ENCODE results near the gene STAP2.

STAP2 gene

DNA sequence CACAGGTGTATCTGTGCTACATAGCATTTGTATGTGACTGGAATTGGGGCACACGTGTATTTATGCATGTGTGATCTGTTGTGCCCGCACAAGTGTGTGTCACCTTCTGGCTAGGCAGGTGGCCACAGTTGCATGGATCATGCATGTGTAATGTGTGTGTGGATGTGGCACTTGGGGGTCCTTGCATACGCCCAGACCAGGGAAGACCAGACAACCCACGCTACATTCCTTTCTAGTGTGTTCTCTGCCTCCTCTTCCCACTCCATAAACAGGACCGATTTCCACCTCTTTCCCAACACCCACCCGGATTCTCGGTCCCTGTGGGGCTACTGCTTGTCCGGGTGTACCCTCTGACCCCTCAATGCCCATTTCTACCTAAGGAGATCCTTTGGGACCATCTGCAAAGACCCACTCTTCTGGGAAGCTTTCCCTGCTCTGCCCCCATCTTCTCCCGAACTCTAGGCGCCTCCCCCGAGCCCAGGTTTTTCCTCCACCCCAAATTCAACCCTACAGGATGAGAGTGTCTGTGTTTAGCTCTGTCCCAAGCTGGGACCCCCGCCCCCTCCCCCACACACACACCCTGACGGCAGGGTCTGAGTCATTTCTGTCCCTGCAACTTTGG, 12.3 kb downstream of the STAP2 start:
- no peak for DNase-seq

DNA sequence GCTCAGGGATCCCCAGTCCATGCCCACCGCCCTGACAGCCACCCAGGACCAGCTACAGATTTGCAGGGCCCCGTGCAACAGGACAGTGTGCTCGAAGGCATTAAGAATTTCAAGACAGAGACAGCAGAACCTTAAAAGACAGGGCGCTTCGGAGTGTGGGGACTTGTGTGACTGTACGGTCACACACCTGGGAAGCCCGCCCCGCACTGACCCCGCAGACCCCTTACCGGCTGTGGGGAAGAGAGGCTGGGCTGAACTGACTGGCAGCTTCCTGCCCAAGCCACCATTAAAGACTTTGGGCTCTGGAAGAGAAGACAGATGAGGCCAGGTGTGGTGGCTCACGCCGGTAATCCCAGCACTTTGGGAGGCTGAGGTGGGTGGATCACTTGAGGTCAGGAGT, 14.4 kb downstream of the STAP2 start:
- DNase-seq: no peak

DNA sequence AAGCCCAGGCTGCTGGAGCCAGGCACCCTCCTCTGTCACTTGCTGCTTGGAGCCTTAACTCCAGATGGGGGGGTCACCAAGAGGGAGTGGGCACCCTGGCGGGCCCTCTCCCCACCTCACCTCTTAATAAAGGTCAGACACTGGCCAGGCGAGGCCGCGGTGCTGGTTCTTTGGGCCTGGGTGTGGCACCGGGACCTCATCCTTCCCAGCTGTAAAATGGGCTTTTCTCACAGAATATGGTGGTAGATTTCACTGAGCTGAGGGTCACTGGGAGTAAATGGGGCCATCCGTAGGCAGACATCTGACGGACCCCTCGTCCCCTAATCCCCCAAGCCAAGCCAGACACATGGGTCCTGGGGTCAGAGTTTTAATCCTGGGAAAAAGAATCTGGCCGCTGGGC, 14.9 kb downstream of the STAP2 start:
- DNase-seq: no peak

DNA sequence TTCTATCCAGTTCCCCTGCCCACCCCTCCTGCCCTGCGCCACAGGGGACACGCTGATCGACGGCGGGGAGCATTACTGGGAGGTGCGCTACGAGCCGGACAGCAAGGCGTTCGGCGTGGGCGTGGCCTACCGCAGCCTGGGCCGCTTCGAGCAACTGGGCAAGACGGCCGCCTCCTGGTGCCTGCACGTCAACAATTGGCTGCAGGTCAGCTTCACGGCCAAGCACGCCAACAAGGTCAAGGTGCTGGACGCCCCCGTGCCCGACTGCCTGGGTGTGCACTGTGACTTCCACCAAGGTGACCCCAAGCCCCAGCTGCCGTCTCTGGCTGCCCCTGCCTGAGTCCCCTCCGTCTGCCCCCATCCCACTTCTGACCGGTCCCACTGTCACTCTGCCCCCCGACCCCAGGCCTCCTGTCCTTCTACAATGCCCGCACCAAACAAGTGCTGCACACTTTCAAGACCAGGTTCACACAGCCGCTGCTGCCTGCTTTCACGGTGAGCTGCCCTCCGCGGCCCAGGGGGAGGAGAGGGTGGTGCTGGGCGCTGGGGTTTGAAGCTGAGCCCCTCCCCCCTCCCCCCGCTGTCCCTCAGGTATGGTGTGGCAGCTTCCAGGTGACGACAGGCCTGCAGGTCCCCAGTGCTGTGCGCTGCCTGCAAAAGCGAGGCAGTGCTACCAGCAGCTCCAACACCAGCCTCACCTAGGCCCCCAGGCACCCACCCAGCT, 15.5 kb downstream of the STAP2 start:
- DNase-seq: no peak

DNA sequence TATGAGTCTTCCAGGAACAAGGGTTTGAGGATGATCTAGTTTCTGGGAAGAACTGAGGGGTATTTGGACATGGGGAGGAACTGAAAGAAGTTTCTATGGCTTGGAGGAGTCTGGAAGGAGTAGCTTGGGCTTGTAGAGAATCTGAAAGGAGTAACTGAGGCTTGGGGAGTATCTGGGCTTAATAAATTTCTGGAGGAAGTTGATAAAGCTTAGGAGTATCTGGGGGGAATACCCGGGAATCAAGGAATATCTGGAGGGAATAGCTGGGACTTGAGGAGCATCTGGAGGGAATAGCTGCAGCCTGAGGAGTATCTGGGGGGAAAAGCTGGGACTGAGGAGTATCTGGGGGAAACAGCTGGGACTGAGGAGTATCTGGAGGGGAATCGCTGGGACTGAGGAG, 18.2 kb downstream of the STAP2 start:
- DNase-seq: no peak

DNA sequence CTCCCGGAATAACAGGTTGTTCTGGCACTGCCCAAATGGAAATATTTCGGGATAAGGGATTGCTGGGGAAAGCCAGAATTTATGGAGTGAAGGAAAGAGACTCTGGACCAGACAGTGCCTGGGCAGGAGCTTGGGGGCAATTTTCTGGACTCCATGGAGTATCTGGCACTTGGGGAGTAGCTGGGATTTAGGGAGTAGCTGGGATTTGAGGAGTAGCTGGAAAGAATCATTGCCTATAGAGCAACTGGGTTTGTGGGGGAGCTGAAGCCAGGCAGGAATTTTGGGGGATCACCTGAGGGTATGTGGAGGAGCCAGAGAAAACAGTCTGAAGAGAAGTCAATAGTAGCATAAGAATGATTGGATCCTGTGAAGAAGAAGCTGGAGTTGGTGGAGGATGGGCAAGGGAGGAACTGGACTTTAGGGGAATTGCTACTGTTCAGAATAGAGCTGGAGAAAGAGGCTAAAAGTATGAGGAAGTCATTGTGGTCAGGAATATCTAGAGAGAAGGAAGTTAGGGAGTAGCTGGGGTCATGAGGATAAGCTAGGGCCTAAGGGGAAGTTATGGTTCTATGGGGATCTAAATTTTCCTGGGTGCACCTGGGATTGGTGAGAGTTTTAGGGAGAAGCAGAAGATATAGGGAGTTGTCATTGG, 19.4 kb downstream of the STAP2 start:
- DNase-seq: no peak

DNA sequence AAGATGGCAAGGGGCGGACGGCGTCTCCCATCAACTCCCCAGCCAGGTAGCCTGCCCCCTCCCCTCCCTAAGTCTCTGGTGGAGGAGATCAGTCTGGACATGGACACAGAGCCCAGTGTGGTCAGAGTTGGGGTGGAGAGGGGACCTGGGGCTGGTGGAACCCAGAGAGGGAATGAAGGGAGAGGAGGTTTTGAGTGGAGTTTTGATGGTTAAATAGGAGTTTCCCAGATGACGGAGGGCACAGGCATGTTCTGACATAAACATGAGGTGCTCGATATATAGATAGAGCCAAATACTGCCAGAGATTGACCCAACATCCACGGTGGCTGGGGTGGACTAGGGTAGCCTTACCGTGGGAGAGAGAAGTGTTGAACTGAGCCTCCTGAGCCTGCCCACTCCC, 20.2 kb downstream of the STAP2 start:
- DNase-seq: no peak

DNA sequence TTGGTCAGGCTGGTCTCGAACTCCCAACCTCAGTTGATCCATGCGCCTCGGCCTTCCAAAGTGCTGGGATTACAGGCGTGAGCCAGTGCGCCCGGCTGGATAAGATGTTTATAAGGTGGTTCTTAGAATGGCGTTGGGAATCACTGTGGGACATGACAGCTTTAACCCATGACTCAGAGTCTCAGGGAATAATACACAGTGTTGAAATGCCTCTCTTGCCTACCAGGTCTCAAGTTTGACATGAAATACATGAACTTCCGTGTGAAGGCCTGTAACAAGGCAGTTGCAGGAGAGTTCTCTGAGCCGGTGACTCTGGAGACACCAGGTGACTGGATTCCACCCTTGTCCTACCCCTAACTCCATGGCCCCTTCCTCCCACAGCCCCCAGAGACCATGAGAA, 21.7 kb downstream of the STAP2 start:
- DNase-seq: no peak

DNA sequence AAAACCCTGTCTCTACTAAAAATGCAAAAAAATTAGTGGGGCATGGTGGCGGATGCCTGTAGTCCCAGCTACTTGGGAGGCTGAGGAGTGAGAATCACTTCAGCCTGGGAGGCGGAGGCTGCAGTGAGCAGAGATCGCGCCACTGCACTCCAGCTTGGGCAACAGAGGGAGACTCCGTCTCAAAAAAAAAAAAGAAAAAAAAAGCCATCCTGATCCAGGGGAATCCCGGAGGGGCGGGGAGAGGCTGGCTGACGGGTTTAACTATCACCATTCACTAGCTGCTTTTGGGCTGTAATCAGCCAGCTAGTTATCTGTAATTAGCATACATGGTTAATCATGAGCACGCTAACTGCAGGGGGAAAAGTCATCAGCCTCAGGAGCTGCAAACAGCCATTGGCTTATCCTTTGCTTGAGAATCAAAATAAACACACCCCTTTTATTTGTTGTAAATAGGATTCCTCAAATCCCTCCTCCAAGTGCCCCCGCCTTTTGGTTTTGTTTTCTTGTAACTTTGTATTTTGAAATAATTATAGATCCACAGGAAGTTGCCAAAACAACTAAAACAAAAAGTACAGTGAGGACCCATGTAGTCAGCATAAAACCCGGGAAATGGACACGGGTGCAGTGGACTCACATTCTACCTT, 24.7 kb downstream of the STAP2 start:
- no peak for DNase-seq

DNA sequence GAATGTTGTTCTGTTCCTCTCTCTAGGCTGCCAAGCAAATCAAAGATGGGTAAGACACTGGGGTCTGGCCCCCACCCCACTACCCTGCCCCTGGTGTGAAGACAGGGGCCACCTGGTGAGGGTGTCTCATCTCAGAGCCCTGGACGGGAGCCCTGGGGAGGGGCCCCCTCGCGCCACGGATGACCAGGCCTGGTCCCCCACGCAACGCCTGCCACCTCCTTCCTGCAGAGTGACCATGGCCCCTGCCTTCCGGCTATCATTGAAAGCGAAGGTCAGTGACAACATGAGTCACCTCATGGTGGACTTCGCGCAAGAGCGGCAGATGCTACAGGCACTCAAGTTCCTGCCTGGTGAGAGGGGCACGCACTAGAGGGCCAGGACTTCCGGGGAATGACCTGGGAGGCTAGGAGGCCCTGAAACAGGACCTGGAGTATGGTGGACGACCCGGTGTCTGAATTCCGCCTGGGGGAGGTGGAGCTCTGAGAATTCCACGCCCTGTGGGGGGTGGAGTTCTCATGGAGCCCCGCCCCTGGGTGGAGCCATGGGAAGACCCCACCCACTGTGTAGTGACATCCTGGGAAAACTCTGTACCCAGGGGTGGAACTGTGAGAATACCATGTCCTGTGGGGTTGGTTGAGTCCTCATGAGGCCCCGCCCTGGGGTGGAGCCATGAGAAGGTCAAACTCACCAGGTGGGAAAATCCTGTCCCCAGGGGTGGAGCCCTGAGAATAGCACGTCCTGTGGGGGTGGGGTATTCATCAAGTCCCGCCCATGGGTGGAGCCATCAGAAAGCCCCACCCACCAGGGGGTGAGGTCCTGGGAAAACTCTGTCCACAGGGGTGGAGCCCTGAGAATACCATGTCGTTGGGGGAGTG, 28.1 kb downstream of the STAP2 start:
- no peak for DNase-seq

DNA sequence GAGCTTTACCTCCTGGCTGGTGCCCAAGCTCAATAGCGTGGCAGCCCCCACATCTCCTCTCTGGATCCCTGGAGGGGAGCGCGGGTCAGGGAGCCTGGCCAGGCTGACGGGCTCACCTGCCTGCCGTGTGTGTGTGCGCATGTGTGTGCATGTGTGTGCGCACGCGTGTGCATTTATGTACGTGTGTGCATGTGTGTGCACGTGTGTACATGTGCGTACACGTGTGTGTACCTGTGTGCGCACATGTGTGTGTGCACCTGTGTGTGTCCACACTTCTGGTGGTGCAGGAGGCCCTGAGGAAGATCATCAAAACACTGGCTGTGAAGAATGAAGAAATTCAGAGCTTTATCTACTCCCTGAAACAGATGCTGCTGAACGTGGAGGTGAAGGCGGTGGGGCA, 33.0 kb downstream of the STAP2 start:
- no peak for DNase-seq

DNA sequence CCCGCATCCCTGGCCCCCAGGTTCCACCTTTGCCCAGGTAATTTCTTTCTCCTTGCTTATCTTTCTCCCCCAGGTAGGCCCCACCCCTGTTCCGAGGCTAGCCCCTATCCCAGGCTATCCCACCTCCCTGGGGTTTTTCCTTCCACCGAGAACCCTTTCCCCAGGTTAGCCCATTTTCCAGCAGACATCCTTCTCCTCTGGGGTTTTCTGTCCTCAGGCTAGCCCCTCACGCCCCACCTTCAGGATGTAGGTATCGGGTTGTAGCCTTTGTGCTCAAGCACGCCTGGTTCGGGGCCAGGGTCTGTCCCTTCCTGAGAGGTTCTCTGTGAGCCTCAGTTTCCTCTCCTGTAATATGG, 33.4 kb downstream of the STAP2 start:
- no peak for DNase-seq

DNA sequence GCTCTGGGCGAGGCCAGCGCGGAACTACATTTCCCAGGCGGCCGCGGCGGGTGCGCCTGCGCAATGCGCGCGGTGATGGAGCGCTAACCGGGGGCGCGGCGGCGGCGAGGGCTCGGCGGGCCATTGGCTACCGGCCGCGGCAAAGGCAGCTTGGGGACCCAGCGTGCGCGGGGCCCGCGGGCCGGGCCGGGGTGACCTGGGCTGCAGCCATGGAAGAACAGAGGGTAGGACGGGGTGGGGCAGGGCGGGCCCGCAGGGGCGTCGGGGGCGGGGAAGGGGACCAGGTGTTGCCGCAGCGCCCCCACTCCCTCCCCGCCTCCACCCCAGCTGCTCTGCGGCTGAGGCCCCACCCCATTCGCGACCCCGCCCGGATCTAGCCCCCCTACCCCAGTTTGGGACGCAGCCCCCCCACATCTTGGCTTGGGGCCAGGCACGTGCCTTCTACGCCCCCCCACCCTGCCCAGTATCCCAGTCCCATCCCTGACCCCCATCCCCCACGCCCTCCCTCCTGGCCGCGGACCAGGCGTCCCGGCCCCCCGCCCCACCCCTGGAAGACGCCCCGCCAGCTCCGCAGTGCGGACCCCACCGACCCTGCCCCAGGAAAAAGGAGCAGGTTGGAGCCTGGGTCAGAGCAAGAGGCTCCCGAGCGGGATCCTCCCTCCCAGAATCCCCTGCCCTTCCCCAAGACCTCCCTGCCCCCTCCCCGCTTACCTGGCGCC, 33.9 kb downstream of the STAP2 start, which contains the start of gene FSD1:
FSD1 (plus strand) TSS at position 61 of the 719 bp plus-strand sequence; CDS start at position 210, 149 bp downstream.
- peak; percentile 53 for DNase-seq

DNA sequence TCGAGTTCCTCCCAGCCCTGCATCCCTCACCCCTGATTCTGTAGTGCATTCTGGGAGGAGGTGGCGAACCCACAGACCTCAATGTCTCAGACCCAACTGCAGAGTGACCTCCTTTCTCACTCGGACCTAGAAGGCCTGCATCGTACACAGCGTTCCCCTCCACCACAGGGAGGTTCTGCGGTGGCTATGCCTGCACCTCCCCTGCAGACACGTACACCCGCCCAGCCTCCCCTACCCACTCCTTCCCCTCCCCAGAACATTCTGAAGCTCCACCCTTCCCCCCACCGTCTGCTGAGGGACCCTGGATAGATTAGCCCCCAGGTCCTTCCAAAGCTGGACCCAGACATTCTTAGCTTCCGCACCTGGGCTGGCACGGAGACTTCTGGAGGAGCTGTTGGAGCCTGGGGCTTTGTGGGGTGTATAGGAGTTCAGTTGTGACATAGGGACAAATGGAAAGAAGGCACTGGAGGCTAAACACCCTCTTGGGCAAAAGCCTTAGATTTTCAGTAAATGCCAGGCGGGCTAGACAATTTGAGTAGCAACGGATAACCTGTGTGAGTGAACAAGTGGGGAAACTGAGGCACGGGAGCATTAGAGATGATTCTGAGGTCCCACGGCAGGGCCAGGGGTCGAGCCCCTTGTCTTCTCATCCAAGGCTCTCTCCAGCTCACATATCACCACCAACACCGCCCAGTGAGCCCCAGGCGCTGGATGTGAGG, 34.6 kb downstream of the STAP2 start:
- no peak for DNase-seq

DNA sequence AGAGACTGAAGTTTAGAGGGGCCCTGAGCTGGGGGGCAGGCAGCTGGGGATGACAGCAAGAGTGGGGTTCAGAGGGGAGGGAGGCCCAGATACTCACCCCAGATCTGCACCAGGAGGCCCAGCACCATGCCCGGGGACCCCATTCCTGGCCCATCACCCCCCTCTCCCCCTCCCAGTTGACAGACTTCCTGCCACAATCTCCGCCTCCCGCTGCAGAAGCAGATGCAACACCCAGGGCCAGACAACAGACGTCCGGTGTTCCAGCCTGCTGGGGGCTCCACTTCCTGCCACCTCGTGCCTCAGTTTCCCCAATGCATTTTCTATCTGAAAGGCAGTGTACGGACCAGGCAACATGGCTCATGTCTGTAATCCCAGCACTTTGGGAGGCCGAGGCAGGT, 36.4 kb downstream of the STAP2 start, which contains the start of gene TMIGD2:
TMIGD2 (minus strand) TSS at position 147 of the 398 bp plus-strand sequence; CDS start at position 143, 4 bp downstream.
- DNase-seq: no peak

DNA sequence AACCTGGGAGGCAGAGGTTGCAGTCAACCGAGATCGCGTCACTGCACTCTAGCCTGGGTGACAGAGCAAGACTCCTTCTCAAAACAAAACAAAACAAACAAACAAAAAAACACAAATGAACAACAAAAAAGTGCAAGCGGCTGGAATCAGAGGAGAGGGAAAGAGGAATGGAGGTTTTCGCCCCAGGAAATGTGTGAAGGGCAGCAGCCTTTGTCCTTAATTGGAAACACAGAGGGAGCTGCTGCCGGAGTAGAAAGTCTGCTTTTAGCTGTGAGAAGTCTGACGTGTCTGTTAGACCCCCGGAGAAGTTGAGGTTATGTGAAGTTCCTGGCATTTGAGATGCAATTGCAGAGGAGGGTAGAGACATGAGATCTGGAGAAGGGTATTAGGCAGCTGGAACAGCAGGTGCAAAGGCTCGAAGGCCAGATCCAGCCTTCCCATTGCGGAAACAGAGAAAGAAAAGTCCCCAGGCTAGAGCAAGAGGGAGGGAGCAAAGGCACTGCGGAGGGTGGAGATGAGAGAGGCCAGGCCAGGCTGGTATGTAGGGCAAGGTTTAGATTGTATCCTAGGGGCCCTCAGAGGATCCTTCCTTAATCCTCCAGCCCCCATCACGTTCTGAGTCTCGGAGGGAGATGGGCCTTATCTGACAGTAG, 36.9 kb downstream of the STAP2 start:
- DNase-seq: no peak

DNA sequence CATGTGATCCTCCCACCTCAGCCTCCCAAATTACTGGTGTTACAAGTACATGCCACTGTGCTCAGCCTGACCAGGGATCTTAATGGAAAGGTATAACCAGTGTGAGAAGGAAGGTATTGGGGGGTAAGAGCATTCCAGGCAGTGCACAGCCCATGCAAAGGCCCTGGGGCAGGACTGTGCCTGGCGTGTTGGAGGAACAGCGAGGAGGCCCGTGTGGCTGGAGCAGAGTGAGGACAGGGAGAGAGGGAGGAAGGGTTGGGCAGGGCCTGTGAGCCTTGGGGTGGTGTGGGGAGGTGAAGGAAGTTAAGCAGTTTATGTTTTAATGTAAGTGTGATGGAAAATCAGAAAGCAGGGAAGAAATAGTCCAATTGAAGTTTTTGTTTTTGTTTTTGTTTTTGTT, 38.0 kb downstream of the STAP2 start:
- DNase-seq: no peak

DNA sequence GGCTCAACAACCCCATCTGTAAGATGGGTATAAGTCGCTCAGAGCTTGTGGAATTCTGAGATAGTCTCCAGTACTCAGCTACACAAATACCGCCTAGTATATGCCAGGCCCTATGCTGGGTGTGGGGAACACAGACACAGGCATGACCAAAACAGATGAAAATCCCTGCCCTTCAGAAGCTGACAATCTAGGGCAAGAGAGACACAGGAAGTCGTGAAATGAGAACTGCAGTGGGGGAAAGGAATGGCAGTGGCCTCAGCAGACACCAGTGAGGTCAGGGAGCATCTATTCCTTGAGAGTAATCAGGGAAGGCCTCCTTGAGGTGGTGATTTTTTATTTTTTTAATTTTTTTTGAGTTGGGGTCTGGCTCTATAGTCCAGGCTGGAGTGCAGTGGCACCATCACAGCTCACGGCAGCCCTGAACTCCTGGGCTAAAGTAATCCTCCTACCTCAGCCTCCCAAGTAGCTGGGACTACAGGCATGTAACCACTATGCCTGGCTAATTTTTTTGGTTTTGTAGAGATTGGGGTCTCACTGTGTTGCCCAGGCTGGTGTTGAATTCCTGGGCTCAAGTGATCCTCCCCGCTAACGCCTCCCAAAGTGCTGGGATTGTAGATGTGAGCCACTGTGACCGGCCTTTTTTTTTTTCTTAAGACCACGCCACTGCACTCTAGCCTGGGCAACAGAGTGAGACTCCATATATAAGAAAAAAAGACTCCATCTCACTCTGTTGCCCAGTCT, 39.6 kb downstream of the STAP2 start:
- DNase-seq: no peak

DNA sequence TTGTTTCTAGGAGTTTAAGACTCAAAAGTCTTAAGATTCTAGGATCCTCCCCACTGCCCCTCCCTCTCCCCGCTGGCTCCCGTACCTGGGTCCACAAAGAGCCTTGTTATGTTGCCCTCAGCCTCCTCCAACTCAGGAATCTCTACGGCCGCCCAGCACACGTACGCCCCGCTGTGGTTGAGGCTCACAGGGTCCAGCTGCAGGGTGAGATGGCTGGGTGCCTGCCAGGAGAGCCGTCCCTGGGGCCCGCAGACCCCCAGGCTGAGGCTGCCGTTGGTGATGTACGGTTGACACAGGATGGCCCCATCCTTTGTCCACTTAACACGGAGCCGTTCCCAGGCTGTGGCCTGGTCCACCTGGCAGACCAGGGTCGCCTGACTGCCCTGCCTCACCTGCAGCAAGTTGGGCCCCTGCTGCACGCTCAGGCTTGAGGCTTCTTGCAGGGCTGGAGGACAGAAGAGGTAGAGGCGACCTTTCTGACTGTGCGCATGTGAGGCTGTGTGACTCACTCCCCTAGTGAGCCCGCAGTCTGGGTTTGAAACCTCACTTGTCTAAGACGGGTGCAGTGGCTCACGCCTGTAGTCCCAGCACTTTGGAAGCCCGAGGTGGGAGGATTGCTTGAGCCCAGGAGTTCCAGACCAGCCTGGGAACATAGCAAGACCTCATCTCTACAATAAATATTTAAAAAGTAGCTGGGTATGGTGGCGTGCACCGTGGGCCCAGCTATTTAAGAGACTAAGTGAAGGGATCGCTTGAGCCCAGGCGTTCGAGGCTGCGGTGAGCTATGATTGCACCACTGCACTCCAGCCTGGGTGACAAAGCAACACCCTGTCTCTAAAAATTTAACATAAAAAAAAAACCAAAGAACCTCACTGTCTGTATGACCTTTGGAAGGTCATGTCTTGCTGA, 40.5 kb downstream of the STAP2 start:
- no peak for DNase-seq
